MCF 10A (cell line): ENCODE data around the gene VEGFB. TPM values are rescaled to one million over a fixed set of nuclear protein-coding genes. Genes with fewer than 3 reads are reported as not detected.
A peak's percentile ranks its signal among the peaks of the same experiment; 100 is the strongest.
"Not testable (repeated sequence)": the region's sequence is repeated elsewhere in the genome, so short reads cannot be mapped to it uniquely, and the experiment has no call there.

ENCODE experiments used
- BruUV-seq: library from RNA; stranded (reverse); fragments of 400-500 nt; replicated peaks from 2 replicates; lab custom pipeline; 2021; lab: Mats Ljungman, UMichigan
- CTCF ChIA-PET: fragments of 300-600 bp; sonication (Branson Sonifier 250); formaldehyde crosslinking; extraction: SDS; loops from one replicate; lab custom pipeline; 2021; ENCODE audit warnings: antibody characterized with exemption, inconsistent platforms; lab: Yijun Ruan, JAX
- POLR2A ChIA-PET: fragments of 300-600, 350-650 bp; sonication (Branson Sonifier 250); formaldehyde crosslinking; extraction: SDS; loops from one replicate; lab custom pipeline; 2020; ENCODE audit warnings: antibody characterized with exemption, inconsistent platforms; lab: Yijun Ruan, JAX
- DNase-seq: peaks from one replicate; pipeline ENCODE4 v3.0.0-alpha.2; 2018; ENCODE audit not compliant: unreplicated experiment
- H3K27ac Mint-ChIP-seq: one replicate; pipeline ENCODE4 v1.8.0; 2022; ENCODE audit warnings: mild to moderate bottlenecking, low read depth, mixed read lengths; ENCODE audit not compliant: unreplicated experiment
- H3K27me3 Mint-ChIP-seq: one replicate; pipeline ENCODE4 v1.8.0; 2022; ENCODE audit warnings: mixed read lengths; ENCODE audit not compliant: insufficient read depth, unreplicated experiment
- H3K36me3 Mint-ChIP-seq: one replicate; pipeline ENCODE4 v1.8.0; 2022; ENCODE audit warnings: mild to moderate bottlenecking, moderate library complexity, mixed read lengths; ENCODE audit not compliant: insufficient read depth, unreplicated experiment
- H3K4me1 Mint-ChIP-seq: one replicate; pipeline ENCODE4 v1.8.0; 2022; ENCODE audit warnings: mixed read lengths; ENCODE audit not compliant: insufficient read depth, unreplicated experiment
- H3K4me3 Mint-ChIP-seq: one replicate; pipeline ENCODE4 v1.8.0; 2022; ENCODE audit warnings: mild to moderate bottlenecking, moderate library complexity, mixed read lengths; ENCODE audit not compliant: unreplicated experiment
- H3K9me3 Mint-ChIP-seq: one replicate; pipeline ENCODE4 v1.8.0; 2022; ENCODE audit warnings: mixed read lengths; ENCODE audit not compliant: unreplicated experiment
- CTCF ChIP-seq: fragments of 200-600 bp; IDR thresholded peaks from one replicate; pipeline ENCODE4 v1.8.0; 2022; ENCODE audit warnings: antibody characterized with exemption, mild to moderate bottlenecking; ENCODE audit not compliant: unreplicated experiment
- intact Hi-C: fragments of 100-400 bp; cut with micrococcal nuclease; formaldehyde crosslinking; loops from 2 replicates; pipeline ENCODE4 v1.14.1; 2022
- total RNA-seq: library from RNA; stranded (reverse); gene quantifications from 2 replicates; pipeline ENCODE4 v1.2.3, GENCODE V29; 2022

The VEGFB gene
- total RNA-seq, 1 experiment from 2014 or later, result 46.0 TPM

- ChIA-PET CTCF (interaction anchor here (0.6 to 3.1 kb wide), 10 partner anchors 9 to 311 kb away, joined by 3 to 27 read pairs (median 4); partner anchors contain the start of genes CATSPERZ, ESRRA and FERMT3), POLR2A (interaction anchor here (0.6 to 10.8 kb wide), 22 partner anchors 11 to 1698 kb away, joined by 3 to 122 read pairs (median 9); partner anchors contain the start of genes AHNAK, BAD, CATSPERZ and DNAJC4)
- Mint-ChIP-seq H3K27ac (peak overlapping the region; percentile 69), H3K36me3 (peaks cover 31% of the 10 kb centered on the region), H3K4me1 (peaks cover 20% of the 10 kb centered on the region), H3K27me3 (no peaks in the 10 kb centered on the region), H3K9me3 (no peaks in the 10 kb centered on the region), H3K4me3 (peak overlapping the region; percentile 93)
- no TSS peak for BruUV-seq
- intact Hi-C loops, result no loop called here
- no peak for TF ChIP-seq CTCF
- DNase-seq, result no peak
Measured at GRCh38 chr11:64244966-64245365, 10.6 kb downstream of the VEGFB start.

- DNase-seq, result peak; percentile 53
- H3K27ac Mint-ChIP-seq, result peak overlapping the region; percentile 69
- TF ChIP-seq CTCF, result no peak
- intact Hi-C loops, result no loop called here
- H3K4me1 Mint-ChIP-seq, result peaks cover 16% of the 10 kb centered on the region
- BruUV-seq, result no TSS peak
- H3K4me3 Mint-ChIP-seq, result peak overlapping the region; percentile 93
- H3K27me3 Mint-ChIP-seq, result no peaks in the 10 kb centered on the region
- ChIA-PET POLR2A (interaction anchor here (0.6 to 10.8 kb wide), 22 partner anchors 11 to 1698 kb away, joined by 3 to 122 read pairs (median 6); partner anchors contain the start of genes AHNAK, BAD, CATSPERZ and DNAJC4), CTCF (interaction anchor here (0.6 to 3.1 kb wide), 11 partner anchors 10 to 404 kb away, joined by 3 to 27 read pairs (median 4); partner anchors contain the start of genes CATSPERZ, ESRRA and FERMT3)
- H3K9me3 Mint-ChIP-seq, result no peaks in the 10 kb centered on the region
- peaks cover 27% of the 10 kb centered on the region for H3K36me3 Mint-ChIP-seq
Measured at GRCh38 chr11:64245401-64245796, 11.0 kb downstream of the VEGFB start.

- TF ChIP-seq CTCF, result no peak
- Mint-ChIP-seq H3K27me3 (no peaks in the 10 kb centered on the region), H3K4me3 (peak overlapping the region; percentile 93), H3K36me3 (peaks cover 27% of the 10 kb centered on the region), H3K27ac (peak overlapping the region; percentile 69), H3K9me3 (no peaks in the 10 kb centered on the region), H3K4me1 (peaks cover 15% of the 10 kb centered on the region)
- BruUV-seq, result TSS peak; percentile 45
- CTCF ChIA-PET, result interaction anchor here (0.6 to 3.1 kb wide), 12 partner anchors 10 to 404 kb away, joined by 3 to 27 read pairs (median 3); partner anchors contain the start of genes CATSPERZ and ESRRA
- POLR2A ChIA-PET, result interaction anchor here (0.6 to 10.8 kb wide), 23 partner anchors 8 to 1699 kb away, joined by 3 to 122 read pairs (median 7); partner anchors contain the start of genes AHNAK, BAD, CATSPERZ and DNAJC4
- intact Hi-C loops, result loop anchor here (2.0 kb wide), 1 partner anchor 59 kb away; the partner anchor contains the start of gene ESRRA
- DNase-seq, result peak; percentile 97
Measured at GRCh38 chr11:64245797-64246620, 11.6 kb downstream of the VEGFB start.

GRCh38 chr11:64246621-64246870, 12.2 kb downstream of the VEGFB start:
- Mint-ChIP-seq H3K4me1 (peaks cover 15% of the 10 kb centered on the region), H3K36me3 (peaks cover 27% of the 10 kb centered on the region), H3K4me3 (peak overlapping the region; percentile 93), H3K27ac (peak overlapping the region; percentile 63)
- H3K27me3 Mint-ChIP-seq, H3K9me3 Mint-ChIP-seq, DNase-seq, BruUV-seq: not testable (repeated sequence)
- intact Hi-C loops, result loop anchor here (2.0 kb wide), 1 partner anchor 58 kb away; the partner anchor contains the start of gene ESRRA
- ChIA-PET CTCF (interaction anchor here (0.6 to 1.6 kb wide), 3 partner anchors 22 to 108 kb away, joined by 3 to 4 read pairs (median 3); no protein-coding TSS in a partner anchor), POLR2A (interaction anchor here (0.9 to 10.8 kb wide), 18 partner anchors 8 to 1699 kb away, joined by 3 to 122 read pairs (median 10); partner anchors contain the start of genes AHNAK, BAD, CATSPERZ and DNAJC4)
